Lower leg skin (tissue), 4 donors: Measurements from ENCODE around the gene SMOC2. TPM values are rescaled to one million over a fixed set of nuclear protein-coding genes. Genes with fewer than 3 reads are reported as not detected.

Experiments
- DNase-seq, 2 donors: peaks; one replicate each; pipeline ENCODE4 v3.0.0-alpha.2; 2019; ENCODE audit warnings: low spot score in 2 of 2
- H3K4me3 ChIP-seq: fragments of 200-600 bp; sonication (generic); 2 replicates; pipeline ENCODE4 v1.5.1; 2017; ENCODE audit warnings: mild to moderate bottlenecking, low read depth; ENCODE audit not compliant: poor library complexity, severe bottlenecking
- POLR2A ChIP-seq, 2 donors: fragments of 450-650 bp; IDR thresholded peaks; one replicate each; pipeline ENCODE4 v1.6.1; 2016 to 2017; ENCODE audit warnings: antibody characterized with exemption in 2 of 2, mild to moderate bottlenecking in 1 of 2, moderate library complexity in 1 of 2
- WGBS, 2 donors: methylation state at CpG; one replicate each; pipeline ENCODE4 v1.1.5; 2018; 5-methylcytosine and 5-hydroxymethylcytosine counted together
- intact Hi-C: fragments of 100-400 bp; cut with DNase I; formaldehyde crosslinking; loops from one replicate; pipeline ENCODE4 v1.15.0; 2023; ENCODE audit warnings: low total_unique reads
- total RNA-seq, 4 donors: library from RNA; depleted of rRNA; stranded (reverse); fragments of >200 nt; gene quantifications; one replicate each; pipeline ENCODE4 v1.1.0, GENCODE V29; 2016
- TF ChIP-seq, protein P1 (sequence below), 3 donors: fragments of 450-650 bp; IDR thresholded peaks; one replicate each; pipeline ENCODE4 v1.5.1; 2016; ENCODE audit warnings: antibody characterized with exemption in 3 of 3, mild to moderate bottlenecking in 3 of 3, moderate library complexity in 2 of 3

SMOC2 gene
- total RNA-seq, 4 donors from 2014 or later = 12.5 to 26.1 (median 13.0) TPM

DNA sequence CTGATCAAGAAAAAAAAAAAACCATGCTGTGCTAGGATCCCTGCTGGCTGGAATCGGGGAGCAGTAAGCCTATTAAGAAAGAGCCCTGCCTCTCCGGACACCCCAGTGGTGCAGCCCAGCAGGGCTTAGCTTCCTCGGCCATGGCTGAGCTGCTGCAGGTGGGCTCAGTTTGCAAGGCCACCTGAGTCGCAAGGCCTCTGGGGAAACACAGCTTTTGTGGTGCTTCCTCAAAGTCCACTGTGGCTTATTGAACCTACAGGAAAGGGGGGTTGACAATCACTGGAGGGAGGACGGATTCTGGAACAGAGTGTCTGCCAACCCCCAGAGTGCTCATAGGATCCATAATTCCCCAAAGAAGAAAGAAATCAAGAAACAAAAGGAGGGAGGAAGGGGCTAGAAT is 240.8 kb downstream of the SMOC2 start:
- WGBS, 2 donors = 93 to 97% methylated on average over 5 of the region's 5 CpGs

GRCh38 chr6:168683621-168684020 is 242.6 kb downstream of the SMOC2 start:
- intact Hi-C loops = no loop called here
- DNase-seq = no peak
- 29 to 34% methylated on average over 10 to 11 of the region's 11 CpGs for WGBS, 2 donors
- H3K4me3 ChIP-seq = no peak overlapping the region
- TF ChIP-seq POLR2A (IDR thresholded peaks at IDR 0.05) = no peak
- TF ChIP-seq, protein P1, sequence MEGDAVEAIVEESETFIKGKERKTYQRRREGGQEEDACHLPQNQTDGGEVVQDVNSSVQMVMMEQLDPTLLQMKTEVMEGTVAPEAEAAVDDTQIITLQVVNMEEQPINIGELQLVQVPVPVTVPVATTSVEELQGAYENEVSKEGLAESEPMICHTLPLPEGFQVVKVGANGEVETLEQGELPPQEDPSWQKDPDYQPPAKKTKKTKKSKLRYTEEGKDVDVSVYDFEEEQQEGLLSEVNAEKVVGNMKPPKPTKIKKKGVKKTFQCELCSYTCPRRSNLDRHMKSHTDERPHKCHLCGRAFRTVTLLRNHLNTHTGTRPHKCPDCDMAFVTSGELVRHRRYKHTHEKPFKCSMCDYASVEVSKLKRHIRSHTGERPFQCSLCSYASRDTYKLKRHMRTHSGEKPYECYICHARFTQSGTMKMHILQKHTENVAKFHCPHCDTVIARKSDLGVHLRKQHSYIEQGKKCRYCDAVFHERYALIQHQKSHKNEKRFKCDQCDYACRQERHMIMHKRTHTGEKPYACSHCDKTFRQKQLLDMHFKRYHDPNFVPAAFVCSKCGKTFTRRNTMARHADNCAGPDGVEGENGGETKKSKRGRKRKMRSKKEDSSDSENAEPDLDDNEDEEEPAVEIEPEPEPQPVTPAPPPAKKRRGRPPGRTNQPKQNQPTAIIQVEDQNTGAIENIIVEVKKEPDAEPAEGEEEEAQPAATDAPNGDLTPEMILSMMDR (IDR thresholded peaks at IDR 0.05) = no peak

More for the DNA sequence above, 240.8 kb downstream of the SMOC2 start:
- H3K4me3 ChIP-seq = no peak overlapping the region
- TF ChIP-seq, protein P1 (IDR thresholded peaks at IDR 0.05) = no peak
- no peak for TF ChIP-seq POLR2A (IDR thresholded peaks at IDR 0.05)
- DNase-seq = no peak
- intact Hi-C loops = no loop called here

GRCh38 chr6:168684471-168684870 is 243.5 kb downstream of the SMOC2 start:
- H3K4me3 ChIP-seq = no peak overlapping the region
- intact Hi-C loops = no loop called here
- no peak for DNase-seq
- TF ChIP-seq POLR2A (IDR thresholded peaks at IDR 0.05) = no peak
- TF ChIP-seq, protein P1 (IDR thresholded peaks at IDR 0.05) = no peak
- 60 to 73% methylated on average over 8 of the region's 8 CpGs for WGBS, 2 donors

GRCh38 chr6:168684906-168685305 is 243.9 kb downstream of the SMOC2 start:
- DNase-seq = no peak
- WGBS, 2 donors = 87 to 88% methylated on average over 8 of the region's 8 CpGs
- no peak overlapping the region for H3K4me3 ChIP-seq
- TF ChIP-seq POLR2A (IDR thresholded peaks at IDR 0.05) = no peak
- TF ChIP-seq, protein P1 (IDR thresholded peaks at IDR 0.05) = no peak
- intact Hi-C loops = no loop called here

GRCh38 chr6:168686029-168686738 is 245.2 kb downstream of the SMOC2 start:
- WGBS, 2 donors = 87 to 90% methylated on average over 25 of the region's 25 CpGs
- intact Hi-C loops = no loop called here
- no peak overlapping the region for H3K4me3 ChIP-seq
- no peak for DNase-seq
- TF ChIP-seq, protein P1 (IDR thresholded peaks at IDR 0.05) = no peak
- TF ChIP-seq POLR2A (IDR thresholded peaks at IDR 0.05) = no peak
